HL-60 (cell line): ENCODE results near the gene DDX17.

Experiments
- DNase-seq, 2 experiments: peaks; one replicate each; pipeline ENCODE4 v3.0.0-alpha.2; 2010 to 2020; ENCODE audit warnings: low read depth in 1 of 2, low spot score in 1 of 2
- H3K27ac ChIP-seq: fragments of 250-450 bp; sonication (Bioruptor Pico); replicated peaks from 2 replicates; pipeline ENCODE4 v1.5.1; 2020; ENCODE audit warnings: mild to moderate bottlenecking, moderate library complexity
- H3K27me3 ChIP-seq: fragments of 250-450 bp; sonication (Bioruptor Pico); 2 replicates; pipeline ENCODE4 v1.5.1; 2021; ENCODE audit warnings: mild to moderate bottlenecking, moderate library complexity; ENCODE audit not compliant: insufficient read depth, poor library complexity, severe bottlenecking
- H3K4me3 ChIP-seq: replicated peaks from 2 replicates; pipeline ENCODE4 v1.5.1; 2011; ENCODE audit warnings: mild to moderate bottlenecking, control low read depth, low read length; ENCODE audit not compliant: insufficient read depth
- CTCF ChIP-seq: IDR thresholded peaks from one replicate; pipeline ENCODE4 v1.5.1; 2011; ENCODE audit warnings: low read length, control low read depth, inconsistent platforms; ENCODE audit not compliant: insufficient read depth
- GABPA ChIP-seq: IDR thresholded peaks from 2 replicates; pipeline ENCODE4 v1.6.1; 2012; ENCODE audit warnings: low read depth
- POLR2AphosphoS5 ChIP-seq: IDR thresholded peaks from 2 replicates; pipeline ENCODE4 v1.6.1; 2012; ENCODE audit warnings: low read depth
- REST ChIP-seq: IDR thresholded peaks from 2 replicates; pipeline ENCODE4 v1.6.1; 2012; ENCODE audit warnings: low read depth; ENCODE audit not compliant: insufficient replicate concordance
- SPI1 ChIP-seq: IDR thresholded peaks from 2 replicates; pipeline ENCODE4 v1.6.1; 2012; ENCODE audit warnings: low read depth, mild to moderate bottlenecking, borderline replicate concordance

DDX17 gene

GRCh38 chr22:38481162-38481870 lies 24.8 kb downstream of the DDX17 start:
- TF ChIP-seq GABPA (no peak), CTCF (no peak), SPI1 (no peak), POLR2AphosphoS5 (no peak), REST (no peak)
- H3K27ac ChIP-seq: no peak overlapping the region
- H3K27me3 ChIP-seq: no peaks in the 10 kb centered on the region
- no peak overlapping the region for H3K4me3 ChIP-seq
- DNase-seq: no peak

- Histone ChIP-seq H3K27me3 (no peaks in the 10 kb centered on the region), H3K27ac (no peak overlapping the region), H3K4me3 (no peak overlapping the region)
- TF ChIP-seq REST (no peak), GABPA (no peak), CTCF (no peak), POLR2AphosphoS5 (no peak), SPI1 (no peak)
- DNase-seq: no peak
Observed at GRCh38 chr22:38479096-38479837, 26.8 kb downstream of the DDX17 start.

- H3K27ac ChIP-seq: no peak overlapping the region
- TF ChIP-seq SPI1 (no peak), CTCF (no peak), GABPA (no peak), REST (no peak), POLR2AphosphoS5 (no peak)
- no peak for DNase-seq
- no peaks in the 10 kb centered on the region for H3K27me3 ChIP-seq
- H3K4me3 ChIP-seq: no peak overlapping the region
Observed at GRCh38 chr22:38477585-38477984, 28.5 kb downstream of the DDX17 start.
